ENCODE data around the gene BBIP1. TPM values are rescaled to one million over a fixed set of nuclear protein-coding genes. Genes with fewer than 3 reads are reported as not detected.

Gene BBIP1
- total and polyA plus RNA-seq, 9 of the 15 experiments (the other 6 are each of a cell fraction or from before 2014, with no cell fraction given), result 5.2 to 31.0 (median 19.4) TPM

GRCh38 chr10:110857265-110858171 is 61.5 kb downstream of the BBIP1 start (continued):
- TF ChIP-seq FOXJ2 (tag; IDR thresholded peaks at IDR 0.05) (peak; percentile 58; the same call in 1 of the 2 replicates), TFAP4 (CRISPR knock-in tag; IDR thresholded peaks at IDR 0.05; ENCODE audit: borderline replicate concordance) (peak; percentile 64; the same call in 1 of the 2 replicates), SP2 (IDR thresholded peaks at IDR 0.05; ENCODE audit: extremely low read depth, low read depth, low read length, poor library complexity, severe bottlenecking) (no peak), JUND (IDR thresholded peaks at IDR 0.05; ENCODE audit: borderline replicate concordance, low read depth, low read length) (peak; percentile 39; the same call in 1 of the 2 replicates), JUND (tag; IDR thresholded peaks at IDR 0.05; ENCODE audit: borderline replicate concordance, low read depth, low read length) (peak; percentile 64; the same call in 2 of the 3 replicates), BCL6 (CRISPR knock-in tag; IDR thresholded peaks at IDR 0.05) (0 out of 2 replicates have a peak, but pooled peaks have one; percentile 56), ARID1B (IDR thresholded peaks at IDR 0.05) (peak; percentile 90), PTRF (tag; IDR thresholded peaks at IDR 0.05) (no peak), AFF1 (IDR thresholded peaks at IDR 0.05; ENCODE audit: low read depth in 1 of 2, partially characterized antibody in 2 of 2) (peak in 1 of 2 experiments; percentile 69), ZNF3 (CRISPR knock-in tag; IDR thresholded peaks at IDR 0.05) (no peak), TAL1 (IDR thresholded peaks at IDR 0.05) (peak; percentile 81), SMARCE1 (IDR thresholded peaks at IDR 0.05) (peak; percentile 85), KLF16 (IDR thresholded peaks at IDR 0.05) (peak; percentile 91), ZNF165 (CRISPR knock-in tag; IDR thresholded peaks at IDR 0.05; ENCODE audit: borderline replicate concordance) (no peak), FOXA1 (IDR thresholded peaks at IDR 0.05; ENCODE audit: borderline replicate concordance) (0 out of 2 replicates have a peak, but pooled peaks have one; percentile 44)
- TF ChIP-seq, protein P1, sequence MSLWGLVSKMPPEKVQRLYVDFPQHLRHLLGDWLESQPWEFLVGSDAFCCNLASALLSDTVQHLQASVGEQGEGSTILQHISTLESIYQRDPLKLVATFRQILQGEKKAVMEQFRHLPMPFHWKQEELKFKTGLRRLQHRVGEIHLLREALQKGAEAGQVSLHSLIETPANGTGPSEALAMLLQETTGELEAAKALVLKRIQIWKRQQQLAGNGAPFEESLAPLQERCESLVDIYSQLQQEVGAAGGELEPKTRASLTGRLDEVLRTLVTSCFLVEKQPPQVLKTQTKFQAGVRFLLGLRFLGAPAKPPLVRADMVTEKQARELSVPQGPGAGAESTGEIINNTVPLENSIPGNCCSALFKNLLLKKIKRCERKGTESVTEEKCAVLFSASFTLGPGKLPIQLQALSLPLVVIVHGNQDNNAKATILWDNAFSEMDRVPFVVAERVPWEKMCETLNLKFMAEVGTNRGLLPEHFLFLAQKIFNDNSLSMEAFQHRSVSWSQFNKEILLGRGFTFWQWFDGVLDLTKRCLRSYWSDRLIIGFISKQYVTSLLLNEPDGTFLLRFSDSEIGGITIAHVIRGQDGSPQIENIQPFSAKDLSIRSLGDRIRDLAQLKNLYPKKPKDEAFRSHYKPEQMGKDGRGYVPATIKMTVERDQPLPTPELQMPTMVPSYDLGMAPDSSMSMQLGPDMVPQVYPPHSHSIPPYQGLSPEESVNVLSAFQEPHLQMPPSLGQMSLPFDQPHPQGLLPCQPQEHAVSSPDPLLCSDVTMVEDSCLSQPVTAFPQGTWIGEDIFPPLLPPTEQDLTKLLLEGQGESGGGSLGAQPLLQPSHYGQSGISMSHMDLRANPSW (CRISPR knock-in tag; IDR thresholded peaks at IDR 0.05), result no peak

Data from K562 (cell line).